HG03469 (cell line): ENCODE results near the gene CSNK1G2.

Experiments
- ATAC-seq: cut with Tn5 transposase; IDR thresholded peaks from one replicate; pipeline ENCODE4 v1.9.1; 2021; ENCODE audit warnings: mild to moderate bottlenecking, moderate library complexity, moderate number of reproducible peaks; ENCODE audit not compliant: unreplicated experiment

CSNK1G2 gene

GRCh38 chr19:1943661-1944087 is 2.7 kb downstream of the CSNK1G2 start:
- ATAC-seq = no peak

- no peak for ATAC-seq
Measured at GRCh38 chr19:1944088-1944915, 3.3 kb downstream of the CSNK1G2 start.

GRCh38 chr19:1944916-1945561 is 4.1 kb downstream of the CSNK1G2 start:
- ATAC-seq = no peak

GRCh38 chr19:1945899-1946298 is 4.9 kb downstream of the CSNK1G2 start:
- ATAC-seq = no peak

GRCh38 chr19:1947651-1948209 is 6.8 kb downstream of the CSNK1G2 start:
- ATAC-seq = no peak

- ATAC-seq = no peak
Measured at GRCh38 chr19:1949304-1950101, 8.5 kb downstream of the CSNK1G2 start.

- ATAC-seq = no peak
Measured at GRCh38 chr19:1950640-1951039, 9.7 kb downstream of the CSNK1G2 start.

DNA sequence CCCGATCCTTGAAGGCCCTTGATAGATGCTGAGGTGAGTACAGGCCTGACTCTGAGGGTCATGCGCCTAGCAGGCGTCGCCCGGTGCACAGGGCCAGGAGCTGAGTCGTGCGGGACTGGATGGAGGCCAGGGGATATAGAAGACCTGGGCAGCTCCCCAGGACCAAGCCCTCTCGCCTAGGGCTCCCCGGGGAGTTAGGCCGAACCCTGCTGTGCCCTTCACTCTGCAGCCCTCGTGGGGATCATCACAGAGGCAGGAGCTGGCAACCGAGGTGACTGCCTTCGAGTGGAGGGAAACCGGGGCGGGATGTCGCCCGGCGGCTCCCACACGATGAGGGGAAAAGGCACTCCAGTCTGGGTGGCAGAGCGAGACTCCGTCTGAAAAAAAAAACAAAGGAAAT is 11.7 kb downstream of the CSNK1G2 start:
- ATAC-seq = no peak

- no peak for ATAC-seq
Measured at GRCh38 chr19:1953037-1953436, 12.1 kb downstream of the CSNK1G2 start.

DNA sequence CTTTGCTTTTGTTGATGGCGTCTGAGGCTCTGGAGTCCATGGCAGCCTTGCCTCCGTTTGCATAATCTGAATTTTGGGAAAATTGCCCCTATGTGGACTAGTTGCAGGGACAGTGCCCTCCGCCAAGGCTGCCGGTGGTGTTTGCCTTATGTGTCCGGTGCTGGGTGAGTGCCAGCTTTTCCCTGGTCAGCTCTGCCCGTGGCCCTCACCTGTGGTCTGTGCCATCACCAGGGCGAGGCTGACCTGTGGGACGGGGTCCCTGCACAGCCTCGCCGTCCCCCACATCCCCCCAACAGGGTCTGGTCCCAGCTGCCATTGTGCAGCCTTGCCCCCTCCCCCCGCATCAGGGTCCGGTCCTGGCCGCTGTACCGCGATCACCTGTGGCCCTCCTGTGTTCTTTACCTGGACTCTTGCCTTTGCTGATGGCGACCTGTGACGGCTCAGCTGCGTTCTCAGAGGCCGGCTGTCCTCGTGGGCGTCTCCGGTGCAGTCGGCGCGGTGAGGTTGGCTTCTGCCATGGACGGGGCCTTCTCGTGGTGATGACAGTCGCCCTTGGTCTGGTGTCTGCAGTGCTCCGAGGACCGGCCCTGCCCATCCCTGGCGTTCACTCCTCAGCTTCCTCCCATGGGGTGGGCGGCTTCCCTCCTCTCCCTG is 12.6 kb downstream of the CSNK1G2 start:
- ATAC-seq = no peak

DNA sequence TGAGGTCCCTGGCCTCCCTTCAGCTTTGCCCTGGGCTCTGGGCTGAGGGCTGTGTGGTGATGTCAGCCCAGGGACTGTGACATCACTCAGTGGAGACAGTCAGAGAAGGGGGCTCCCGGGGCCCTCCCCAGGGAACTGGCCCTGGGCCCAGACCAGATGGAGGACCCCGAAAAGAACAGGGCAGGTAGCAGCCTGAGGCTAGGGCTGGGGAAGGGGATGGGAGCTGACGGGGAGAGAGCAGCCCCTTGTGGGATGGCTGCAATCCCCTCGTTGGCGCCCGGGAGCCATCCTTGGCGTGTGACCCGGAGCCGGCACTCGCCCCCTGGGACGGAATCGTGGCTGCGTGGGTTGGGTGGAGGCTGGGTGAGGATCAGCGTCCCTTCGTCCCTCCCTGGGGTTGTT is 13.6 kb downstream of the CSNK1G2 start:
- ATAC-seq = no peak

DNA sequence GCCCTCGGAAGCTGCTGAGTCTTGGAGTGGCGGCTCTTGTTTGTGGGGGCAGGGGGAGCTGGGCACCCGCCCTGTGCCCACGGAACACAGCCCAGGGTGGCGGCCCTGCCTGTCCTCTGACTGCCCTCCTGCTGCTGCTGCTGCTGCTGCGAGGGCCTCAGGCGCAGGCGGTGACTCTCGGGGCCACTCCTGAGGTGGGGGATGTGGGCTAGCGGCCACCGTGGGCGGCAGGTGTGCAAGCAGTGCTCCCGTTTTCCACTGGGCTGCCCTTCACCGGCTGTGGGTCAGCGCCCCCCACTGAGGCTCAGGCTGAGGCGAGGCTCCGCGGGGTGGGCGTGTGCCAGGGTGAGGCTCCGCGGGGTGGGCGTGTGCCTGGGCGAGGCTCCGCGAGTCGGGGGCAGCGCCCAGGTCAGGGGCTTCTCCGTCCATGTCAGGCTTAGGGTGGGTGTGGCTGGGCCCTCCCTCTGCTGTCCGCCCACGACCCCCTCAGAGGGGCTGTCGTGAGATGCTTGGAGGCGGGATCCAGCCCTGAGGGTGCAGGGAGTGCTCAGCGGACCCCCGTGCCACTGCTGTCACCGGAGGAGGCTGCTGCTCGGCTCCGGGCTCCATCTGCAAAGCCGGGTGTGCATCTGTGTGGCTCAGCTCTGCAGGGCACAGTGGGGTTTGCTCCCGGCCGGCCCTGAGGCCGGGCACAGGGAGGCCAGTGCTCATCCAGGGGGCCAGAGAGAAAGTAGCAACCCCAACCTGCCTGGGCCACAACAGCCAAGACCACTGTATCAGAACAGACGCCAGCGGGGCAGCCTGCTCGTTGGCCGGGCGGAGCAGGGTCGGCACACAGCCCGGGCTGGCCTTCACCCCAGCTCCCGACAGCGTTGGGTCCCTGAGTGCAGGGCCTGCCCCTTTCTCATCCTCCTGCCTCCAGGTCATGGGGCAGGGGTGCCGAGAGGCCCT is 14.5 kb downstream of the CSNK1G2 start:
- ATAC-seq = no peak

DNA sequence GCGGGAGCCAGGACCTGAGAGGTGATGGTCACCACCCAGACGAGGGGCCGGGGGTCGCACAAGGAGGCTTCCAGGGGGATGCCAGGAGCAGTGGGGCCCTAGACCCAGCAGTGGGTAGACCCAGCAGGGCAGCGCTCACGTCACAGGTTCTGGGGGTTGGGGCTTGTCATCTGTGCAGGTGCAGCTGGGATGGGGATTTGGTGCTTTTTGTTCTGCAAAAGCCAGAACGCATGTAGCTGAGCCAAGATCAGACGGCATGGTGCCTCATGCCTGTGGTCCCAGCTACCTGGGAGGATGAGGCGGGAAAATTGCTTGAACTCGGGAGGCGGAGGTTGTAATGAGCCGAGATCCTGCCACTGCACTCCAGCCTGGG is 15.1 kb downstream of the CSNK1G2 start:
- ATAC-seq = no peak

DNA sequence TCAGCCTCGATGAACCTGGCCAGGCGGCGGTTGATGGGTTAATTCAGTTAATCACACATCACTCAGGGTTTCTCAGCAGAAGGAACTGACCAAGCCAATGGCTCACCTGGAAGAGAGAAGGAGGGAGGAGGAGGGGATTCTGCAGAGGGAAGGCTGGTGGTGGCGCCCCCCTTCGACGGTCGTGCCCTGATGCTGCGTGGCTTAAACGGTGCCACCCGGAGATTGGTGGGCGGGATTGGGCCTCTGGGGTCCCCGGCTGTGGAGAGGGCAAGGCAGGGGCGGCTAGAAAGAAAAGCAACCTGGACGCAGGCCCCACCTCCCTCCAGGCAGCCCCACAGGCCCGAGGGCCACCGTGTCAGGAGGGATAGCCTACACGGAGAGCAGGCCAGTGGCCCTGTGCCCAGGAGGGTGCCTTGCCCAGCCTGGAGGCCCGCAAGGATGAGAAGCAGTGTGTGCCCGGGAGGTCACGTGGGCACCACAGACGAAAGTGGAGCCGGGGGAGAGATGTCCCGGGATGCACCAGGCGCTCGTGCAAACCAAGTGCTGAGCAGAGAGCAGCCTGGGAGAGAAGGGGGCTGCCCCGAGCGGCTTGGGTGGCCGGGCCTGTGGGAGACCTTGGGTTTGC is 16.0 kb downstream of the CSNK1G2 start:
- ATAC-seq = no peak

DNA sequence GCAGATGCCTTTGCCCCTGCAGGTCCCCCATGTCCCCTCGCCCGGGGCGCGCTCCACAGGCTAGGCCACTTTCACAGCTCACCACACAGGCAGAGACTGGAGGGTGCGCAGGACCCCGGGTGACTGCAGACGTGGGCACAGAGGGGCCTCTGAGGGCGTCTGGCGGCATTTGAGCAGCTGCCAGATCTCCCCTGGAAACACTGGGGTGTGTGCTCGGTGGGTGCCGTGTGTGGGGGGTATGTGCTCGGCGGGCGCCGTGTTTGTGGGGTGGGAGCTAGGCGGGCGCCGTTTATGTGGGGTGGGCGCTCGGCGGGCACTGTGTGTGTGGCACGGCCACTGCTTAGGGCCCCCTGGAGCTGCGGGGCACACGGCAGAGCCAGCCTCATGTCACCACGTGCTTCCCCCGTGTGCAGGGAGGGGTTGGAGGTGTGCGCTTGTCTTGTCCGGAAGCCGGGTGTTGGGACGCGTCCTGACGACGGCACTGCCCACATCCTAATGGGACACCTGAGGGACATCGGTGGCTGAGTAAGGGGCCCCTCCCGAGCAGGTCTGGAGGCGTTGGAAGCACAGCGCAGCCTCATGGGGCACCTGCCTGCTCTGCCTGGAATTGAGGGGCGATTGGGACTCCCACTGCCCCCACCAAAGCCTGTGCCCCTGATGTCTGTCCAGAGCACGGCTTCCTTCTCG is 16.7 kb downstream of the CSNK1G2 start:
- ATAC-seq = no peak

DNA sequence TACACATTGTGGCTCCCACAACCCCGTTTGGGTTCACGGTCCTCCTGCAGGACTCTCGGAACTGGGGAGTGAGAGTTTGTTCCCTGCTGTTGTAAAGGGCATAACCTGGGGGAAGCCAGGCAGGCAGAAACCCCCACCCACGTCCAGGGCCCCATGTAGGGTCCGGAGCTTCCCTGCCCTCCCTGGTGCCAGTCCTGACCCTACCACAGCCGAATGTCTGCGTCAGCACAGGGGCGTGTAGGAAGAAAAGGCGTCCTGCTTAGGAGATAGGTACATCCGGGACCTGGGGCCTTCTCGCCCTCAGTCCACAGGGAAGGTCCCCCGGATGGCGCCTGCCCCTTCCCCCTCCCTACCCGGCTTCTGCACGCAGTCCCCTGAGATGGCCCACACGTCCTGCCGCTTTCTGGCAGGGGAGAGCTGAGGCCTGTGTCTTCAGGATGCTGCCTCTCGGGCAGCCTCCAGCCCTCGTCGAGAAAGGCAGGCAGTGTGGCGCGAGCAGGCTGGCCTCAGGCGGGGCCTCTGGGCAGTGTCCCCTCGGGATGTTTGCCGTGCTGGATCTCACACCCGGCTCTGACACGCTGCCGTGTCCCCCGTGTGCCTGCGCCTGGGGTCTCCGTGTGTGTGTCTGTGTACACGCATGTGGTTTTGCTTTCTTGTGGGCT is 19.1 kb downstream of the CSNK1G2 start:
- ATAC-seq = no peak

DNA sequence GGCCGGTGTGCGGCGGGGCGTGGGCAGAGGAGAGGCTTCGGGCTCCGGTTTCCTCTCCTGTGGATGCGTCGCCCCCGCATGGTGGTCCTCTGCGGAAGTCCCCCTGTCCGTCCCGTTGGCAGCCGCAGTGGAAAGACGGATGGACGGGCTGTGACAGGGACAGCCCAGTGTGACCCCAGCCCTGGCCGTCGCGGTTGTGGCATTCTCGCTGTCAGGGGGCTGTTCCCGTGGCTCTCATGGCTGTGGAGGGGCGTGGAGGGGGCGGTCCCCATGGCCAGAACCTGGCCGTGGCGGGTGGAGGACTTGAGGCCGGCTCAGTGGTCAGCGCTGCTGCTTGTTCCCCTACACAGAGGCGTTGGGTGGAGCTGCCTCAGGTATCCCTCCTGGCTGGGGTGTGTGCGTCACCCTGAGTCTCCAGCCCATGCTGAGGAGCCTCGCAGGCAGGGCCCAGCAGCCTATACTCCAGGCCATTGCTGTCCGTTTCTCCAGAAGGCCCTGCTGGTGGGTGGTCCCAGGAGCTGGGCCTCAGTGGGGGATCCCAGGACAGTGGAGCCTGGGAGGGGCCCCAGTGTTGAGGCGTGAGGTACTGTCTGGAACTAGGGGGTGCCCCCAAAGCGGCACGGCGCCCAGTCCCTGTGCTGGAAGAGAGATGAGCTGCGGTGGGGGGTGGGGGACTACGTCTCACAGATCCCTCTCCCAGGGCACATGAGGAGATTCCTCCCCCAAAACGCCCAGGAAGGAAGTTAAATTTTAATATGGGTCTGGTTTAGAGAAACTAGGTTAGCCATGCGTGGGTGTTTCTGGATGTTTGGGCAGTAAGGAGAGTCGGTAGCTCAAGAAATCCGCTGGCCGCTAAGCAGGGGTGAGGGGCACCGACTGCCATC is 20.3 kb downstream of the CSNK1G2 start:
- no peak for ATAC-seq
